ENCODE results near the gene CLIC3.

The CLIC3 gene

DNA sequence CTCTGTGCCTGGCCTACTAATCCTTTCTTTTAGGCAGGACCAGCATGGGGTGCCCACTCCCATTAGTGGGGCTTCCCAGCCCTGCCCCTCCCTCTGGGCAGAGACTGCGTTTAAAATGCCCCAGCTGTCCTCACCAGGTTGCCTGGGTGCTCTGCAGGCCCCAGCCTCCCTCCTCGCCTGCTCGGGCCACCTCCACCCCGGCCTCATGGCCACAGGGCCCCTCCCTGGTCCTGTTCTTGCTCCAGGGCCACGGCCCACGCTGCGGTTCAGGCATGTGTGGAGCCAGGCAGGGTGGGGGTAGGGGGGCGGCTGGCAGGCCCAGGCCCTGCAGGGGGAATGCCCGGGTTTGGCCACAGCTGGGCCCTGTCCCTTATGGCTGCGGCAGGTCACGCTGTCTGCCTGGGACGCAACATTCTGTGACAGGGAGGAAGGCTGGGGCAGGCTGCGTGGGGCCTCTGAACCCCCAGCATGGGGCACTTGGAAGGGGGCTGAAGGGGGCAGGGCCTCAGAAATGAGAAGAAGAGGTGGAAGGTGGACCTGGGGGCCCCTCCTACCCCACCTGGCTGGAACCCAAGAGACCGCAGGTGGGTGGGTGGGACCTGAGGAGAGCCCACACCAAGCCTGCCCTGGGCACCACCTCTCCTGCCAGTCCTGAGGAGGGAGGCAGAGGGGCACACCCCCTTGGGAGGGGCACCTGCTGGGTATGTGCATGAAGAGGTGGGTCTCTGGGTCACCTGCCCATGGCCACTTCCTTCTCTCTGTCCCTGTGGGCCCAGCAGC is 44.6 kb downstream of the CLIC3 start, which contains the start of gene LCN12:
Gene LCN12, plus strand, starts transcription at position 733 of the 780 bp plus-strand sequence. CDS start 55 bp downstream, outside the sequence.
- DNase-seq (ENCODE audit: low read depth): no peak

DNA sequence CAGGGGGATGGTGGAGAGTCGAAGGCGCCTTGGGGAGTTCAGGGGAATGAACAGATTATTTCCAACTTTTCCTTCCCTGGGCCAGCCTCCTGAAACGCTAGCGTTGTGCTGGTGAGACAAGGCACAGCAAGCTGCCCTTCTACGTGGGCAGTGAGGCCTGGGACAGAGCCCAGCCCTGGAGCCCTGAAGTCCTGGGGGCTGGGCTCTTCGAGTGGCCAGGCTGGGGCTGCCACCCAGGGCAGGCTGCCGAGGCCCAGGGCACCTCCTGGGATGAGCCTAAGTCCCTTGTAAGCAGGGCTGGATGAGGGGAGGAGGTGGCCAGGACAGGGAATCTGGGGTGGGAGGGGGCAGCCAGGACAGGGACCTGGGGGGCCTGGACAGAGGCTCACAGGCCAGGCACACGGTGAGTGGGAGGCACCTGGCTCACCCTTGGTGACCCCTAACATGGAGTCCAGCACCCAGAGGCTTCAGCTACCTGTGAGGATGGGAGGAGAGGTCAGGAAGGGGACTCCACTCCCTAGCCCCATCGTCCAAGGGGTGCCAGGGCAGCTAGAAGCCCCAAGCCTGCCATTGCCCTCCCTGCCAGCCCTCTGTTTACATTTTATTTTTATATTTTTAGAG is 45.6 kb downstream of the CLIC3 start:
- DNase-seq (ENCODE audit: low read depth): no peak

DNA sequence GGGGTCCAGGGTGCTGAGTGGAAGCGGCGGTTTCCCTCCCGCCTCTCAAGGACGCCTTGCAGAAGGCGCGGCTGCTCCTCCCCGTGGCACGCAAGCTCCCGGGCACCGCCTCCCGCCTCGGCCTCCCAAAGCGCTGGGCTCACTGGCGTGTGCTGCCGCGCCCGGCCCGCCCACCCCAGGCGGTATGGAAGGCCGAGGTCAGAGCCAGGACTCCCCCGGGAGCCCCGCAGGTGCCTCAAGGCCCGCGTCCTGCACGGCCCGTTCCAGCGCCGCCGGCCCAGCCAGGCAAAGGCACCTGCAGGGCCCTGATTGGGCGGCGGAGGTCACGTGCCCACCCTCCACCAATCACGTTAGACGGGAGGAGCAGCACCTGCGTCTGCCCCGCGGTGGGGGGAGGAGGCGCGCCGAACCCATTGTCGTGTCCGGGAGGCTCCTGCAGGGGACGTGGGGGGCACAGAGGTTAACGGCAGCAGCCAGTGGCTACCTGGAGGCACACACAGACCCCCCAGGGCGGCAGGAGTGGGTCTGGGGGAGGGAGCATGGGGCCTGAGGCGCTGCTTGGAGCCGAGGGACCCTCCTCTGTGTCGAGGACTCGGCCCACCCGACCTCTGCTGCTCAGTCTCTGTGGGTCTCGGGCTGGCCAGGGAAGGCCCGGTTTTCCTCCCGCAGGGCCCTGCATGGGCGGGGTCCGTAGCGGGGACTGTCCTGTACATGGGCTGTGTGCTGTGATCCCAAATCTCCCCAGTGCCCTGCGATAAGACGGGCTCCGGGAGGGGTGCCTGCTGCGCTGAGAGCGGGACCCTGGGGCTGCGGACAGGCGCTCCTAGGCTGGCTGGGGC is 46.3 kb downstream of the CLIC3 start:
- peak; percentile 83 for DNase-seq (ENCODE audit: low read depth)

DNA sequence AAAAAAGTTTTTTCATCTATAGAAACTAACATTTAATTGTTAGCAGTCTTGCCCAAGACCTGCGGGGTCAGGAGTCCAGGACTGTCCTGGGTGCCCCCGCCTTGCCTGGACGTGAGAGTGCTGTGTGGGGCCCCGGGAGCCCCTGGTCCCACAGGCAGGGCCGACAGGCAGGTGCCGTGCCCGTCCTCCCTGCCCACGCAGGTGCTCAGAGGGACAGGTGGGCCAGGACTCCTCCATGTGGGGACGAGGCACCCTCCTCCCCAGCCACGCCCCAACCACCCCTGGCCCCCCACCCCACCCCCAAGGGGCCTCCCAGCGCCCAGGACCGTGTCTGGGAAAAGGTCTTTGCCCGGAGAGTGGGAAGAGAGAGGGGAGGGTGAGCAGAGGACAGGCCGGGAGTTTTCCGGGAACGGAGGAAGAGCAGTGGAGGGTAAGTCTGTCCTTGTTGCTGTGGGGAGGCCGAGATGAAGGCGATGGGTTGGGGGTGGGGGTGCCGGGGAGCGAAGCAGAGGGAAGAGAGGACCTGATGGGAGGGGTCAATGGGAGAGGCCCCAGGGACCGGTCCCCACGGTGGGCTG is 47.0 kb downstream of the CLIC3 start:
- DNase-seq (ENCODE audit: low read depth): no peak

DNA sequence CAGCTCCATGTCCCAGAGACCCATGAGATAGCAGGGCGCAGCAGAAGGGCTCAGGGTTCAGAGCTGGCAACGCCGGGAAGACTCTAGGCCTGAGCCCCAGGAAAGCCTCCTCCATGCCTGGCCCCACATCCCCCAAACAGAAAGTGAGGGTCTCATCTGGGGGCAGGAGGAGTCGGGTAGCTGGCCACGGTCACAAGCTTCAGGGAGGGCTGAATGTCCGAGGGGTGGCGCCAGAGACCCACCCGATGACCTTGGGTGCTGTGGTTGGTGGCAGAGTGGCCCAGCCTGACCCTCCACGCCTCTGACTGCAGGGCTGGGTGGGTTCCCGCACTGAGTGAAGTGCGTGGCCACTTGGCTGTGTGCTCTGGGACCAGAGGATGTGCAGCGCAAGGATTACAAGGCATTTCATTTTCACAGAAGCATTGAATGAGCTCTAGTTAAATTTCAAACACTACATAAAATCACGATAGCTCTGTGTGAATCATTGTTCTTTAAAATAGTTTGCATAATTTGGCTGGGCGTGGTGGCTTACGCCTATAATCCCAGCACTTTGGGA is 48.3 kb downstream of the CLIC3 start:
- DNase-seq (ENCODE audit: low read depth): no peak

DNA sequence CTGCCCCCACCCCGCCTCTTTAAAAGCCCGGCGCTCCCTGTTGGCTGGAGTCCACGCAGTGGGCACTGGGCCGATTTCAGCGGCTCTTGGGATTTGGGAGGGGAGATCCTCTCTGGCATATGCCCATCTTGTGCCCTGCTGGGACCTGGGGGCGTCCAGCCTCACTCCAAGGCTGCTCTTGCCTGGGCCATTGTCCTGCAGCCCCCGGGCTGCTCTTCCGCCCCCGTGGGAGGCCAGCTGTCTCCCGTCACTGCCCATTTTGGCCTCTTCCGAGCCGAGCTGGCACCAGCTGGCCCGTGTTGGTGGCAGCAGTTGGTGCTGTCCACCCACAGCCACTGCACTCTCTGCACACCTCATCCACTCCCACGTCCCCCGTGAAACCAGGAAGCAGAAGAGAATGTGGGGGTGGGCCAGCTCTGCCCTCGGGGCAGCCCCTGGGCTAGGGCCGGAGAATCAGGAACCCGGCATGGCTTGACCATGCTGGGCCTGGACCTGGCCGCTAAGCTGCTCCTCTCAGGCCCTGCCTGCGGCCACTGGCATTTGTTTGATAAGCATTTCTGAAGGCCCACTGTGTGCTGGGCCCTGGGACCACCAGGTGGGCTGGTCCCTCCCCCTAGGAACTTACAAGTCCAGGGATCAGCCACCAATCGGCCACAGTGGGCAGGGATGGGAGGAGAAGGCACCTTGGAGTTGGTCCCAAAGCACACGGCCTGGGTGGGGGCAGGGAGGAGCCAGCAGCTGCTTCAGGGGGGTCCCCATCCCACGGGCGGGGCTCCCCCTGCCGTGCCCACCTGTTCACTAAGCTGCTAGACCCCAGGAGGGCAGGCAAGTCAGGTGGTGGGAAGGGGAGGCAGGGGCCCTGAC is 49.1 kb downstream of the CLIC3 start:
- no peak for DNase-seq (ENCODE audit: low read depth)

DNA sequence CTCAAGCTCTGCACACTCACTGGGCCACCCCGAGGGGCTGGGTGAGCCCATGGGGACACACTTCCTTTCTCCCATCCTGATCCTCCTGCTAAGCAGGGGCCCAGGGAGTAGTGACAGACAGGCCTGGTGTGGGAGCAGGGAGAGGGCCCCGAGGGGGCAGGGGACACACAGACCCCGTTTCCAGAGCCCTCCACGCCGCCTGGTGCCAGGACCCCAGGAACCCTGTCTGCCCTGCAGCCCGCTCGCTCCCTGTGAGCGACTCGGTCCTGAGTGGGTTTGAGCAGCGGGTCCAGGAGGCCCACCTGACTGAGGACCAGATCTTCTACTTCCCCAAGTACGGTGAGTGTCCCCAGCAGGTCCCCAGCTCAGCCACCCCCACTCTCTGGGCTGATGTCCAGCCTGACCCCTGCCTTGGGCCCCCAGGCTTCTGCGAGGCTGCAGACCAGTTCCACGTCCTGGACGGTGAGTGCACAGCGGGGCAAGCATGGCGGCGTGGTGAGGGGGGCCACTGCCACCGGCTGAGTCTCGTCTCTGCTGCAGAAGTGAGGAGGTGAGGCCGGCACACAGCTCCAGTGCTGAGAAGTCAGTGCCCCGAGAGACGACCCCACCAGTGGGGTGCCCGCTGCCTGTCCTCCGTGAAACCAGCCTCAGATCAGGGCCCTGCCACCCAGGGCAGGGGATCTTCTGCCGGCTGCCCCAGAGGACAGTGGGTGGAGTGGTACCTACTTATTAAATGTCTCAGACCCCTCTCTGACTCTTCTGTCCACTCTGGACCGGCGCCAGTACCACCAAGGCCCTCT is 49.9 kb downstream of the CLIC3 start:
- no peak for DNase-seq (ENCODE audit: low read depth)

DNA sequence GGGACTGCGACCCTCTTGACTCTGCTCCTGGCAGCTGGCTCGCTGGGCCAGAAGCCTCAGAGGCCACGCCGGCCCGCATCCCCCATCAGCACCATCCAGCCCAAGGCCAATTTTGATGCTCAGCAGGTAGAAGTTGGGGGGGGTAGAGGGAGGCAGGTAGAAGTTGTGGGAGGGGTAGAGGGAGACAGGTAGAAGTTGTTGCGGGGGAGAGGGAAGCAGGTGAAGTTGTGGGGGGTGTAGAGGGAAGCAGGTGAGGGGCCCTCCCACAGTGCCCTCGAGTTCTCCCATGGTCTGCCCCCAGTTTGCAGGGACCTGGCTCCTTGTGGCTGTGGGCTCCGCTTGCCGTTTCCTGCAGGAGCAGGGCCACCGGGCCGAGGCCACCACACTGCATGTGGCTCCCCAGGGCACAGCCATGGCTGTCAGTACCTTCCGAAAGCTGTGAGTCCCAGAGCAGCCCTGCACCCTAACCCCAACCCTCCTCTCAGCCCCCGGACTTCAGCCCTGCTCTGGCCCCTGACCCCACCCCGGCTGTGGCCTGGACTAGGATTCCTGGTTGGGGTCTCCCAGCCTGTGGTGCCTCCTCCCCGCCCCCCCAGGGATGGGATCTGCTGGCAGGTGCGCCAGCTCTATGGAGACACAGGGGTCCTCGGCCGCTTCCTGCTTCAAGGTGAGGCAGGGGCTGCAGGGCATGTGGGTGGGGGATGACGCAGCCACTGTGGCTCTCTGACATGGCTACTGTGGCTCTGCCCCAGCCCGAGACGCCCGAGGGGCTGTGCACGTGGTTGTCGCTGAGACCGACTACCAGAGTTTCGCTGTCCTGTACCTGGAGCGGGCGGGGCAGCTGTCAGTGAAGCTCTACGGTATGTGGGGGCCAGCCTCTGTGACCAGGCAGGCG is 50.8 kb downstream of the CLIC3 start:
- DNase-seq (ENCODE audit: low read depth): no peak

Measured in stimulated activated CD8-positive, alpha-beta memory T cell treated with anti-CD3 and anti-CD28 coated beads, Interleukin-15, amount 100 ng/mL, for 24 hours (primary cell).